ENCODE data around the gene GPER1. TPM values are rescaled to one million over a fixed set of nuclear protein-coding genes. Genes with fewer than 3 reads are reported as not detected.

Gene GPER1
- total RNA-seq, 1 experiment from 2014 or later: 1.2 TPM

GRCh38 chr7:1093916-1094508, 6.1 kb downstream of the GPER1 start (continued):
- TF ChIP-seq EZH2phosphoT487 (IDR thresholded peaks at IDR 0.05; ENCODE audit: borderline replicate concordance) (no peak), ELF1 (IDR thresholded peaks at IDR 0.05; ENCODE audit: borderline replicate concordance, low read depth) (no peak)

- H3K9me2 ChIP-seq (ENCODE audit: insufficient read depth): no peaks in the 10 kb centered on the region
- no peak overlapping the region for H2AFZ ChIP-seq (ENCODE audit: low read depth, low read length, poor library complexity, severe bottlenecking)
- H3K36me3 ChIP-seq (ENCODE audit: control insufficient read depth in 1 of 2, insufficient read depth in 2 of 2, low read length in 2 of 2): 0 out of 4 replicates have a peak, but pooled peaks cover 0 to 2% of the 10 kb centered on the region in 2 experiments
- no peaks in the 10 kb centered on the region for H4K20me1 ChIP-seq (ENCODE audit: insufficient read depth)
- no peak overlapping the region for H3K9ac ChIP-seq (ENCODE audit: low read length)
- no peaks in the 10 kb centered on the region for H3K27me3 ChIP-seq (ENCODE audit: insufficient read depth, low read length)
- no peak overlapping the region for H3K4me3 ChIP-seq (replicated peaks in 1 of 2; ENCODE audit: low read depth in 1 of 2, low read length in 2 of 2)
- CTCF ChIA-PET: no interaction called here
- intact Hi-C loops (cut with micrococcal nuclease): no loop called here
- H3K4me1 ChIP-seq (ENCODE audit: control insufficient read depth in 1 of 2, insufficient read depth in 2 of 2, low read length in 2 of 2): no peaks in the 10 kb centered on the region
- no peak overlapping the region for H3K4me2 ChIP-seq (ENCODE audit: low read length)
- DNase-seq (ENCODE audit: low read depth, low spot score) (no peak), ATAC-seq (no peak)
- H3K9me3 ChIP-seq (ENCODE audit: control insufficient read depth in 1 of 2, insufficient read depth in 1 of 2, low read depth in 1 of 2, low read length in 2 of 2): no peaks in the 10 kb centered on the region
- peaks cover 18% of the 10 kb centered on the region; the same call in 1 of the 2 replicates for H3K79me2 ChIP-seq (ENCODE audit: insufficient read depth, low read length)
- POLR2A ChIA-PET: no interaction called here
- BruUV-seq (replicated peaks): no TSS peak
- no peak overlapping the region for H3K27ac ChIP-seq (ENCODE audit: low read depth, low read length)
- RAD21 ChIA-PET (ENCODE audit: low non-redundant PET in 1 of 2, low total read pairs in 2 of 2, uncharacterized antibody in 2 of 2, unreplicated experiment in 2 of 2): no interaction called here
- TF ChIP-seq TCF7L2 (IDR thresholded peaks at IDR 0.05; ENCODE audit: borderline replicate concordance, extremely low read depth, insufficient read depth, insufficient read length) (no peak), JUND (IDR thresholded peaks at IDR 0.05) (no peak), POLR2AphosphoS5 (IDR thresholded peaks at IDR 0.05; ENCODE audit: low read depth, low read length) (no peak), EGR1 (IDR thresholded peaks at IDR 0.05; ENCODE audit: low read depth) (no peak)
These were observed 7.0 kb downstream of the GPER1 start for GRCh38 chr7:1094870-1095269.

DNA sequence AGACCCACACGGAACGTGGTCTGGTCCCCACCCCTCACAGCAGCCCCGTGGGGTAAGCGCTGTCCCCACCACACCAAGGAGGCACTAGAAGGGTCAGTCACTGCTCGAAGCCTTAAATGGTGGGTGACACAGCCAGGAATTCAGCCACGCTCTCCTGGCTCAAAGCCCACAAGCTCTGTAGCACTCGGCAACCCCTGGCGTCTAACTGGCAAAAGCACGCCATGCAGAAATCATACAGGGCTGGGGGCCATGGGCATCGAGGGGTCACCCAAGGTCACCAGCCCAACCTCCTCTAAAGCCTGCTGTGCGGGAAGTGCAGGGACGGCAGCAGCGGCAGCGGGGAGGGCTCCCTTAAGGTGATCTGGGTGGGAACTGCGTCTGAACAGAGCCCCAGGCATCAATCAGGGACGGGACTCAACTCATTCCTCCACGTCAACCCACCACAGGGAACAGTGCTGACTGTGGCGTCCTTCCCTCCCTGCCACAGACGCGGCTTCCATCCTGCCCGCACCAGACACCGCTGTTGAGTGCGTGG, 7.8 kb downstream of the GPER1 start:
- Histone ChIP-seq H3K27ac (ENCODE audit: low read depth, low read length) (no peak overlapping the region), H3K79me2 (ENCODE audit: insufficient read depth, low read length) (peaks cover 18% of the 10 kb centered on the region; the same call in 1 of the 2 replicates), H4K20me1 (ENCODE audit: insufficient read depth) (no peaks in the 10 kb centered on the region), H3K27me3 (ENCODE audit: insufficient read depth, low read length) (no peaks in the 10 kb centered on the region), H3K4me1 (ENCODE audit: control insufficient read depth in 1 of 2, insufficient read depth in 2 of 2, low read length in 2 of 2) (no peaks in the 10 kb centered on the region), H3K9me2 (ENCODE audit: insufficient read depth) (no peaks in the 10 kb centered on the region), H3K4me2 (ENCODE audit: low read length) (no peak overlapping the region), H3K4me3 (replicated peaks in 1 of 2; ENCODE audit: low read depth in 1 of 2, low read length in 2 of 2) (no peak overlapping the region), H3K9me3 (ENCODE audit: control insufficient read depth in 1 of 2, insufficient read depth in 1 of 2, low read depth in 1 of 2, low read length in 2 of 2) (no peaks in the 10 kb centered on the region), H2AFZ (ENCODE audit: low read depth, low read length, poor library complexity, severe bottlenecking) (no peak overlapping the region), H3K9ac (ENCODE audit: low read length) (no peak overlapping the region), H3K36me3 (ENCODE audit: control insufficient read depth in 1 of 2, insufficient read depth in 2 of 2, low read length in 2 of 2) (0 out of 4 replicates have a peak, but pooled peaks cover 0 to 2% of the 10 kb centered on the region in 2 experiments)
- ATAC-seq (no peak), DNase-seq (ENCODE audit: low read depth, low spot score) (no peak)
- TF ChIP-seq SP1 (IDR thresholded peaks at IDR 0.05; ENCODE audit: low read depth) (no peak), ATF3 (IDR thresholded peaks at IDR 0.05) (no peak), EZH2phosphoT487 (IDR thresholded peaks at IDR 0.05; ENCODE audit: borderline replicate concordance) (no peak)
- intact Hi-C loops (cut with micrococcal nuclease): no loop called here
- ChIA-PET CTCF (no interaction called here), POLR2A (no interaction called here), RAD21 (ENCODE audit: low non-redundant PET in 1 of 2, low total read pairs in 2 of 2, uncharacterized antibody in 2 of 2, unreplicated experiment in 2 of 2) (no interaction called here)
- BruUV-seq (replicated peaks): no TSS peak
